ENCODE results near the gene DOK5. TPM values are rescaled to one million over a fixed set of nuclear protein-coding genes. Genes with fewer than 3 reads are reported as not detected.
"Not testable (repeated sequence)": the region's sequence is repeated elsewhere in the genome, so short reads cannot be mapped to it uniquely, and the experiment has no call there.

Gene DOK5
- 1.6 and 3.1 TPM in 2 replicates for total RNA-seq

GRCh38 chr20:54475334-54476168 lies at the start of gene DOK5:
DOK5 (plus strand) TSS chr20:54475593; CDS start chr20:54475947, 354 bp downstream.
- intact Hi-C loops (cut with micrococcal nuclease) = no loop called here

GRCh38 chr20:54429364-54429763 lies 46.0 kb upstream of the DOK5 start:
- intact Hi-C loops (cut with micrococcal nuclease) = no loop called here

- intact Hi-C loops (cut with micrococcal nuclease) = no loop called here
Measured at GRCh38 chr20:54431156-54431944, 44.0 kb upstream of the DOK5 start.

- intact Hi-C loops (cut with micrococcal nuclease) = no loop called here
Measured at GRCh38 chr20:54432966-54433365, 42.4 kb upstream of the DOK5 start.

GRCh38 chr20:54433636-54434035 lies 41.8 kb upstream of the DOK5 start:
- intact Hi-C loops (cut with micrococcal nuclease) = no loop called here

GRCh38 chr20:54434196-54434595 lies 41.2 kb upstream of the DOK5 start:
- intact Hi-C loops (cut with micrococcal nuclease) = no loop called here

GRCh38 chr20:54435015-54435414 lies 40.4 kb upstream of the DOK5 start:
- intact Hi-C loops (cut with micrococcal nuclease) = no loop called here

- intact Hi-C loops (cut with micrococcal nuclease) = not testable (repeated sequence)
Measured at GRCh38 chr20:54436410-54436809, 39.0 kb upstream of the DOK5 start.

GRCh38 chr20:54438166-54438565 lies 37.2 kb upstream of the DOK5 start:
- intact Hi-C loops (cut with micrococcal nuclease) = no loop called here

GRCh38 chr20:54450207-54450606 lies 25.2 kb upstream of the DOK5 start:
- intact Hi-C loops (cut with micrococcal nuclease) = no loop called here

- intact Hi-C loops (cut with micrococcal nuclease) = no loop called here
Measured at GRCh38 chr20:54451171-54451570, 24.2 kb upstream of the DOK5 start.

GRCh38 chr20:54452277-54452676 lies 23.1 kb upstream of the DOK5 start:
- intact Hi-C loops (cut with micrococcal nuclease) = no loop called here

- intact Hi-C loops (cut with micrococcal nuclease) = no loop called here
Measured at GRCh38 chr20:54454982-54455381, 20.4 kb upstream of the DOK5 start.

GRCh38 chr20:54456423-54456822 lies 19.0 kb upstream of the DOK5 start:
- intact Hi-C loops (cut with micrococcal nuclease) = no loop called here

GRCh38 chr20:54456961-54457360 lies 18.4 kb upstream of the DOK5 start:
- intact Hi-C loops (cut with micrococcal nuclease) = no loop called here

- intact Hi-C loops (cut with micrococcal nuclease) = no loop called here
Measured at GRCh38 chr20:54458219-54458618, 17.2 kb upstream of the DOK5 start.

- intact Hi-C loops (cut with micrococcal nuclease) = no loop called here
Measured at GRCh38 chr20:54459279-54459678, 16.1 kb upstream of the DOK5 start.

- intact Hi-C loops (cut with micrococcal nuclease) = no loop called here
Measured at GRCh38 chr20:54464003-54464402, 11.4 kb upstream of the DOK5 start.

- intact Hi-C loops (cut with micrococcal nuclease) = no loop called here
Measured at GRCh38 chr20:54466127-54466526, 9.3 kb upstream of the DOK5 start.

- intact Hi-C loops (cut with micrococcal nuclease) = no loop called here
Measured at GRCh38 chr20:54467622-54468021, 7.8 kb upstream of the DOK5 start.

- intact Hi-C loops (cut with micrococcal nuclease) = no loop called here
Measured at GRCh38 chr20:54468082-54468481, 7.3 kb upstream of the DOK5 start.

- intact Hi-C loops (cut with micrococcal nuclease) = no loop called here
Measured at GRCh38 chr20:54469293-54469692, 6.1 kb upstream of the DOK5 start.

- intact Hi-C loops (cut with micrococcal nuclease) = no loop called here
Measured at GRCh38 chr20:54469952-54470351, 5.4 kb upstream of the DOK5 start.
